Progenitor cell of endocrine pancreas (in vitro differentiated cells): ENCODE data around the gene BAHCC1. TPM values are rescaled to one million over a fixed set of nuclear protein-coding genes. Genes with fewer than 3 reads are reported as not detected.
A peak's percentile ranks its signal among the peaks of the same experiment; 100 is the strongest.

Experiments used
- DNase-seq: peaks from one replicate; pipeline ENCODE4 v3.0.0; 2021; ENCODE audit warnings: low spot score; ENCODE audit not compliant: unreplicated experiment
- H3K27ac Mint-ChIP-seq: 2 replicates; pipeline ENCODE4 v1.8.0; 2021; ENCODE audit warnings: mild to moderate bottlenecking, moderate library complexity, mixed read lengths
- H3K27me3 Mint-ChIP-seq: 2 replicates; pipeline ENCODE4 v1.8.0; 2021; ENCODE audit warnings: mixed read lengths
- H3K36me3 Mint-ChIP-seq: 2 replicates; pipeline ENCODE4 v1.8.0; 2022; ENCODE audit warnings: mixed read lengths; ENCODE audit not compliant: insufficient read depth
- H3K4me1 Mint-ChIP-seq: 2 replicates; pipeline ENCODE4 v1.8.0; 2021; ENCODE audit warnings: low read depth, mixed read lengths
- H3K4me3 Mint-ChIP-seq: 2 replicates; pipeline ENCODE4 v1.8.0; 2021; ENCODE audit warnings: low read depth, mild to moderate bottlenecking, moderate library complexity, mixed read lengths
- H3K9me3 Mint-ChIP-seq: 2 replicates; pipeline ENCODE4 v1.8.0; 2021; ENCODE audit warnings: low read depth, mixed read lengths
- total RNA-seq: library from RNA; stranded (reverse); gene quantifications from 2 replicates; pipeline ENCODE4 v1.2.1, GENCODE V29; 2021
- TF ChIP-seq, protein P1 (sequence below): fragments of 200-600 bp; sonication (generic); IDR thresholded peaks from one replicate; pipeline ENCODE4 v1.5.0; 2021; ENCODE audit warnings: antibody characterized with exemption, mild to moderate bottlenecking; ENCODE audit not compliant: unreplicated experiment

BAHCC1 gene
- total RNA-seq, 1 donor from 2014 or later = 40.5 TPM

DNA sequence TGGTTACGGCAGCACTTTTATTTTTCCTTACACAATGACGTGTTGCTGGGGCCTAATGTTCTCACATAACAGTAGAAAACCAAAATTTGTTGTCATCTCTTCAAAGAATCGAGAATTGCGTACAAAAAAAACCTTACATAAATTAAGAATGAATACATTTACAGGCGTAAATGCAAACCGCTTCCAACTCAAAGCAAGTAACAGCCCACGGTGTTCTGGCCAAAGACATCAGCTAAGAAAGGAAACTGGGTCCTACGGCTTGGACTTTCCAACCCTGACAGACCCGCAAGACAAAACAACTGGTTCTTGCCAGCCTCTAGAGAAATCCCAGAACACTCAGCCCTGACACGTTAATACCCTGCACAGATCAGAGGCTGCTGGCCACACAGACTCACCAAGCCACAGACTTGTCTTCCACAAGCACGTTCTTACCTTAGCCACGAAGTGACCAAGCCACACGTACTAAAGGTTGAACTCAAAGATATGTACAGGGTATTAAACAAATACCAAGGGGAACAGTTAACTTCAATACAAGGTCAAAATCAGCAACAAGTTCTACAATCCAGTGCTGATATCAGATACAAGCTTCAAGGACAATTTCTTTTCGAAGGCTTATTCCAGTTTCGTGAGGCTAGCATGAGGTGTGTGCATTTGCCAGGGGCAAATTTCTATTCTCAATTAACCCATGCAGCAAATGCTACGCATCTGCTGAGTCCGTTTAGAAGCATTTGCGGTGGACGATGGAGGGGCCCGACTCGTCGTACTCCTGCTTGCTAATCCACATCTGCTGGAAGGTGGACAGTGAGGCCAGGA is 114.9 kb downstream of the BAHCC1 start:
- TF ChIP-seq, protein P1, sequence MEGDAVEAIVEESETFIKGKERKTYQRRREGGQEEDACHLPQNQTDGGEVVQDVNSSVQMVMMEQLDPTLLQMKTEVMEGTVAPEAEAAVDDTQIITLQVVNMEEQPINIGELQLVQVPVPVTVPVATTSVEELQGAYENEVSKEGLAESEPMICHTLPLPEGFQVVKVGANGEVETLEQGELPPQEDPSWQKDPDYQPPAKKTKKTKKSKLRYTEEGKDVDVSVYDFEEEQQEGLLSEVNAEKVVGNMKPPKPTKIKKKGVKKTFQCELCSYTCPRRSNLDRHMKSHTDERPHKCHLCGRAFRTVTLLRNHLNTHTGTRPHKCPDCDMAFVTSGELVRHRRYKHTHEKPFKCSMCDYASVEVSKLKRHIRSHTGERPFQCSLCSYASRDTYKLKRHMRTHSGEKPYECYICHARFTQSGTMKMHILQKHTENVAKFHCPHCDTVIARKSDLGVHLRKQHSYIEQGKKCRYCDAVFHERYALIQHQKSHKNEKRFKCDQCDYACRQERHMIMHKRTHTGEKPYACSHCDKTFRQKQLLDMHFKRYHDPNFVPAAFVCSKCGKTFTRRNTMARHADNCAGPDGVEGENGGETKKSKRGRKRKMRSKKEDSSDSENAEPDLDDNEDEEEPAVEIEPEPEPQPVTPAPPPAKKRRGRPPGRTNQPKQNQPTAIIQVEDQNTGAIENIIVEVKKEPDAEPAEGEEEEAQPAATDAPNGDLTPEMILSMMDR = no peak
- Mint-ChIP-seq H3K36me3 (peaks cover 41% of the 10 kb centered on the region), H3K9me3 (no peaks in the 10 kb centered on the region), H3K27ac (peak overlapping the region; percentile 97), H3K27me3 (no peaks in the 10 kb centered on the region), H3K4me3 (peak overlapping the region; percentile 96), H3K4me1 (peaks cover 26% of the 10 kb centered on the region)
- no peak for DNase-seq

DNA sequence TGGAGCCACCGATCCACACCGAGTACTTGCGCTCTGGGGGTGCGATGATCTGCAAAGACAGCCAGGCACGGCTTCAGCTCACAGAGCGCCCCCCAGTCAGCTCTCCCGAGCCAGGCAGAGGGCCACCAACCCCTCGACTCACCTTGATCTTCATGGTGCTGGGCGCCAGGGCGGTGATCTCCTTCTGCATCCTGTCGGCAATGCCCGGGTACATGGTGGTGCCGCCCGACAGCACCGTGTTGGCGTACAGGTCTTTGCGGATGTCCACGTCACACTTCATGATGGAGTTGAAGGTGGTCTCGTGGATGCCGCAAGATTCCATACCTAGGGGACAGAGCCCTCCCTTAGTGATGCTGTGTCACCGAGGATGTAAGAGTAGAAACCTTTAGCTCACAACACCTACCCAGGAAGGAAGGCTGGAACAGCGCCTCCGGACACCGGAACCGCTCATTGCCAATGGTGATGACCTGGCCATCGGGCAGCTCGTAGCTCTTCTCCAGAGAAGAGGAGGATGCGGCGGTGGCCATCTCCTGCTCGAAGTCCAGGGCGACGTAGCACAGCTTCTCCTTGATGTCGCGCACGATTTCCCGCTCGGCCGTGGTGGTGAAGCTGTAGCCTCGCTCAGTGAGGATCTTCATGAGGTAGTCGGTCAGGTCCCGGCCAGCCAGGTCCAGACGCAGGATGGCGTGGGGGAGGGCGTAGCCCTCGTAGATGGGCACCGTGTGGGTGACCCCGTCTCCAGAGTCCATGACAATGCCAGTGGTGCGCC is 115.7 kb downstream of the BAHCC1 start:
- Mint-ChIP-seq H3K27me3 (no peaks in the 10 kb centered on the region), H3K9me3 (no peaks in the 10 kb centered on the region), H3K4me3 (peak overlapping the region; percentile 96), H3K4me1 (peaks cover 27% of the 10 kb centered on the region), H3K36me3 (peaks cover 41% of the 10 kb centered on the region), H3K27ac (peak overlapping the region; percentile 97)
- TF ChIP-seq, protein P1 = no peak
- no peak for DNase-seq

DNA sequence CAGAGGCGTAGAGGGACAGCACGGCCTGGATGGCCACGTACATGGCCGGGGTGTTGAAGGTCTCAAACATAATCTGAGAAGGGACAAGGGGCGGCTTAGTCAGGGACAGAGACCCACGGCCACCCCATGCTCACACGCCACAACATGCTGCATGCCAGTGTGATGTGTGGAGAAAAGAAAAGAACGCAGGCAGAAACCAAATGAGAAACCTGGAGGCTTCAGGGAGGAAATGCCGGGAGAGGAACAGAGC is 116.2 kb downstream of the BAHCC1 start:
- DNase-seq = peak; percentile 10
- Mint-ChIP-seq H3K36me3 (peaks cover 41% of the 10 kb centered on the region), H3K9me3 (no peaks in the 10 kb centered on the region), H3K27ac (peak overlapping the region; percentile 97), H3K4me3 (peak overlapping the region; percentile 96), H3K4me1 (peaks cover 27% of the 10 kb centered on the region), H3K27me3 (no peaks in the 10 kb centered on the region)
- TF ChIP-seq, protein P1 = no peak

DNA sequence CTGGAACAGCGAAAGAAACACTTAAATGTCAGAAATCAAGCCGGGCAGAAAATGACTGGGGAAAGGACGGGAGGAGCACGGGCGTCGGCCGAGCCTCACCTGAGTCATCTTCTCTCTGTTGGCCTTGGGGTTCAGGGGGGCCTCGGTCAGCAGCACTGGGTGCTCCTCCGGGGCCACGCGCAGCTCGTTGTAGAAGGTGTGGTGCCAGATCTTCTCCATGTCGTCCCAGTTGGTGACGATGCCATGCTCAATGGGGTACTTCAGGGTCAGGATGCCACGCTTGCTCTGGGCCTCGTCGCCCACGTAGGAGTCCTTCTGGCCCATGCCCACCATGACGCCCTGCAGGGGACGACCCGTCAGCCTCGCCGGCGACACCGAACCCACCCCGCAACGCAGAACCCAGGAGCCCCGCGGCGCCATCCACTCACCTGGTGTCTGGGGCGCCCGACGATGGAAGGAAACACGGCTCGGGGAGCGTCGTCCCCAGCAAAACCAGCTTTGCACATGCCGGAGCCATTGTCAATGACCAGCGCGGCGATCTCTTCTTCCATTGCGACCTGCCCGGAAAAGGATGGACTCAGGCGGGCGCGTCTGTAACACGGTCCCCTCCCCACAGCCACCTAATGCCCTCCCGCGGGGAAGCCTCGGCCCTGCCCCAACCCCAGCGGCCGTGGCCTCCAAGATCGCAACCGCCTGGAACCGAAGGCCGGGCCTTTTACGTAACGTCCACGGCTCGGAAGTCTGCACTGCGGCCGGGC is 116.7 kb downstream of the BAHCC1 start:
- Mint-ChIP-seq H3K4me1 (peaks cover 27% of the 10 kb centered on the region), H3K9me3 (no peaks in the 10 kb centered on the region), H3K27me3 (no peaks in the 10 kb centered on the region), H3K36me3 (peaks cover 41% of the 10 kb centered on the region), H3K4me3 (peak overlapping the region; percentile 96), H3K27ac (peak overlapping the region; percentile 97)
- TF ChIP-seq, protein P1 = no peak
- no peak for DNase-seq
